H7 (cell line): ENCODE measurements around the gene MAGI1. TPM values are rescaled to one million over a fixed set of nuclear protein-coding genes. Genes with fewer than 3 reads are reported as not detected.

Experiments
- DNase-seq: peaks from one replicate; pipeline ENCODE4 v3.0.0; 2012
- H3K27me3 ChIP-seq: 2 replicates; pipeline ENCODE4 v1.6.0; 2011; ENCODE audit warnings: mild to moderate bottlenecking, low read length; ENCODE audit not compliant: control insufficient read depth, insufficient read depth
- H3K36me3 ChIP-seq: replicated peaks from 2 replicates; pipeline ENCODE4 v1.5.1; 2011; ENCODE audit warnings: low read length; ENCODE audit not compliant: control insufficient read depth, insufficient read depth
- H3K4me3 ChIP-seq: 2 replicates; pipeline ENCODE4 v1.5.1; 2011; ENCODE audit warnings: low read depth, mild to moderate bottlenecking, control low read depth, low read length, moderate library complexity; ENCODE audit not compliant: insufficient read depth
- total RNA-seq: library from RNA; depleted of rRNA; stranded (reverse); fragments of >200 nt; shearing (Covaris generic); gene quantifications from 2 replicates; pipeline ENCODE4 v1.2.3, GENCODE V29; 2014

Gene MAGI1
- total RNA-seq, 1 experiment from 2014 or later: 26.4 TPM

DNA sequence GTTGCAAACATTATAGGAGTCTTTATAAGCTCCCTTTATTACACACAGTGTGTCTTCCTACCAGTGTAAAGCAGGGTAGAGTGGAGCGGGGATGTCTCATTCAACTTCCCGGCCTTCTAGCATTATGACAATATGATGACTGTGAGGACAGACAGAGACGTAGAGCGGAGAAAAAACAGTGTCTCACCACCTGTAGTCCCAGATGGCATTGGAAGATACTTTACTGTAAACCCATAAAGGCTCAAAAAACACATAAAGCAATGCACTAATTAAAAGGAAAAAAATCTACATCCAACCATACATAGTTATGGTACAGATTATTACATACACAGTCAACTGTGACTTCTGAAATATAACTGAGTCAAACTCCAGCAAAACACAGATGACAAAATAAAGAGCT is 383.7 kb downstream of the MAGI1 start:
- Histone ChIP-seq H3K4me3 (no peak overlapping the region), H3K27me3 (no peaks in the 10 kb centered on the region), H3K36me3 (no peaks in the 10 kb centered on the region)
- no peak for DNase-seq

DNA sequence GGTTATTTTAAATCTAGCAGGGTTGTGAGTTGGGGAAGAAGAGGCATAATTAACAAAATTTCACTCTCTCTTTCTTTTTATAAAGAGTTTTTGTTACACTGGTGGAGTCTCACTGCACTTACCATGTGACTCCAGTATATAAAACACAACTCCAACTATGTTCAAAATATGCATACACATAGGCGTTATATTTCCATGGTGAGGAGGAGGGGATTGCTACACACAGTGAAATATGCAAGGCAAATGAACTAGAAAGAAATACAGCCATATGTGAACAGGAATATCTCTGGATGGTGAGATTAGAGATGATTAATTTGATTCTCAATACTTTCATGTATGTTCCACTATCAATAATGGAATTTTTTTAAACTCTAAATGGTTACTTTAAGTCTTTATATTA is 385.0 kb downstream of the MAGI1 start:
- no peaks in the 10 kb centered on the region for H3K36me3 ChIP-seq
- no peak overlapping the region for H3K4me3 ChIP-seq
- H3K27me3 ChIP-seq: no peaks in the 10 kb centered on the region
- no peak for DNase-seq

DNA sequence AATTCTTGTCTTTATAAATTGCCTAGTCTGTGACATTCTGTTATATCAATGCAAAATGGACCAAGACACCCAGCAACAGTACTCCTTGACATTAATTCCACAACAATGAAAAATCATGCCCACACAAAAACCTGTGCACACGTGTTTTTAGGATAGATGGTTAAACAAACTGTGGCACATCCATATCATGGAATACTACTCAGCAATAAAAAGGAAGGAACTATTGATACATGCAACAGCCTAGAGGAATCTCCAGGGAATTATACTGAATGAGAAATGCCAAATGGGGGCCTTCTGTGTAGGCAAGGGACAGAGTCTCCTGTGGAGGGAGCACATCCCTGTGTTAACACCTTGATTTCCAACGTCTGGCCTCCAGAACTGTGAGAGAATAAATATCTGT is 388.5 kb downstream of the MAGI1 start:
- Histone ChIP-seq H3K27me3 (no peaks in the 10 kb centered on the region), H3K4me3 (no peak overlapping the region), H3K36me3 (no peaks in the 10 kb centered on the region)
- no peak for DNase-seq

DNA sequence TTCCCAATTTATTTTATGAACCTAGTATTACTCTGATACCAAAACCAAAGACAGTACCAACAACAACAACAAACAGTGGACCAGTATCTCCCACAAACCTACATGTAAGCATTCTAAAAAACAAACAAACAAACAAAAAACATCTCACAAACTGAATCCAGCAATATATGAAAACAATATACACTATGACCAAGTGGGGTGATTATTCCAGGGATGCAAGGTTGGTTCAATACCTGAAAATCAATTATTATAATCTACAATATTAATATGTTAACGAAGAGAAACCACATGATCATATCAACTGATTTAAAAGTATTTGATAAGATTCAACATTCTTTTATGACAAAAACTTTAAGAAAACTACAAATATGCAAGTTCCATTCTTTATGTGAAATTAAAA is 391.3 kb downstream of the MAGI1 start:
- H3K4me3 ChIP-seq: no peak overlapping the region
- no peaks in the 10 kb centered on the region for H3K36me3 ChIP-seq
- no peak for DNase-seq
- no peaks in the 10 kb centered on the region for H3K27me3 ChIP-seq

DNA sequence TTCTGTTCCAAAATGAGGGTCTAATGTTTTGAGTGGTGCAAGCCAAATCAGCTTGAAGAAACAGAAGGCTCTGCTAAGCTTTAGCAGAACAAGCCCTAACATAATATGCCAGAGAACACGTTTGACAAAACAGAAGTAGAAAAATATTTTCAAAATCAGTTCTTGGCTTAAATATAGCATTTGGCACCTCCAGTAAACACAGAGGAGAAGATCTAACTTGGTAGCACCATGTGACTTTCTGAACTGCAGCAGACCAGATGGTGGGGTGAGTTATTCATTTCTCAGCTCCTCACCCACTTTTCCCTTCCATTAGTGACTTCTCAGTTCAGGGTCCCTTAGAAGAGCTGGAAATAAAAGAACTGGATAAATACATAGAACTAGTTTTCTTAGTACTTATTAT is 395.8 kb downstream of the MAGI1 start:
- Histone ChIP-seq H3K4me3 (no peak overlapping the region), H3K27me3 (no peaks in the 10 kb centered on the region), H3K36me3 (no peaks in the 10 kb centered on the region)
- no peak for DNase-seq

DNA sequence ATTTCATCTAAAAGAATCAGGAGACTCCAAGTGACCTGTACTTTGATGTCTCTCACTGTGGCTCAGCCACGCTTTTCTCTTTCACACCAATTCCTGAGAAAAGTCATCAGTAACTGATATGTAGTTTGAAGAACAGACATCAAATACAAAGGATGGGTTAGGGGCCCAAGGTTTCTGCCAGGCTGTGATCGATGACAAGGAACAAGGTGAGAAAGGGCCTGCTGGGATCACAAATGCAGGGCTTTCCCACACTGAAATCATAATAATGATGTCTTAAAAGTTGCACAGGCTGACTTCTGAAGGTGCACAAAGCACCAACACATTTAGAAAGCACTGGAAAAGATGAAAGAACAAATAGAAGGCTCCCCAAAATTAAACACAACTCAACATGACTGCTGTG is 396.9 kb downstream of the MAGI1 start:
- Histone ChIP-seq H3K36me3 (no peaks in the 10 kb centered on the region), H3K4me3 (no peak overlapping the region), H3K27me3 (no peaks in the 10 kb centered on the region)
- DNase-seq: no peak

DNA sequence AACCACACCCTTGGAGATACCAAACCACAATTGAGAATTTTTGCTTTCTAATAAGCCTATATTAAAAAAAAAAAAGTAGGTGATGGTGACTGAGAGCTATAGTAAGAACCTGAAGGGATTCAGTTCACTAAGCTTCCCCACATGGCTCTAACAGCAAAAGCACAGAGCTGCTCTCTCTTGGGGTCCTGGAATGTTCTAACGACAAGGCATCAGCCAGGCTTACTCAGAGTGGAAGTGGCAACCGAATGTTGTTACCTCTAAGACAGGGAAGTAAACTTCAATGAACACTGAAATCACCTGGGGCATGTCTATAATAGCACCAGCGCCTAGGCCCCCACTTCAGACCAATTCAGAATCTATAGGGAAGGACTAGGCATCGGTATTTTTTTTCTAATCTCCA is 397.7 kb downstream of the MAGI1 start:
- H3K27me3 ChIP-seq: no peaks in the 10 kb centered on the region
- no peaks in the 10 kb centered on the region for H3K36me3 ChIP-seq
- no peak overlapping the region for H3K4me3 ChIP-seq
- no peak for DNase-seq

DNA sequence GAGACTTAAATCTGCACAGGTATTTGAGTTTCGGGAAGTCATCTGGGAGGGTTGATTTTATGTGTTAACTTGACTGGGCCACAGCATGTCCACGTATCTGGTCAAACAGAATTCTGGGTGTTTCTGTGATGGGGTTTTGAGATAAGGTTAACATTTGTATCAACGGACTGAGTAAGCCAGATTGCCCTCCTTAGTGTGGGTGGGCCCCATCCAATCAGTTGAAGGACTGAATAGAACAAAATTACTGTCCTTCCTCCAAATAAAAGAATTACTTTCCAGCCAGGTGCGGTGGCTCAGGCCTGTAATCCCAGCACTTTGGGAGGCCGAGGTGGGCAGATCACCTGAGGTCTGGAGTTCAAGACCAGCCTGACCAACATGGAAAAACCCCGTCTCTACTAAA is 399.3 kb downstream of the MAGI1 start:
- Histone ChIP-seq H3K27me3 (no peaks in the 10 kb centered on the region), H3K4me3 (no peak overlapping the region), H3K36me3 (no peaks in the 10 kb centered on the region)
- DNase-seq: no peak

DNA sequence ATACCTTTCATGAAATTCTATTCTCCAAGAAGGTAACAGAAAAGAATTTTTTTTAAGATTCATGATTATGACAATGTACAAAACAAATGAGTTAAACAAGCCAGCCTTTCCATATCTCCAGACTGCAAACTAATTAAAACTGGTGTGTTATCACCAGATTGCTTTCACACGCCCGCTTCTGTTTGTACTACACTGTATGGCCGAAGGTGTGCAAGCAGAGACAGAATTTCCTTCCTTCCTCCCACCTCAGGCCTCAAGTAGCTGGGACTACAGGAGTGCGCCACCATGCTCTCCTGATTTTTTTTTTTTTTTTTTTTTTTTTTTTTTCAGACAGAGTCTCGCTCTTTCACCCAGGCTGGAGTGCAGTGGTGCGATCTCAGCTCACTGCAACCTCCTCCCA is 400.4 kb downstream of the MAGI1 start:
- Histone ChIP-seq H3K36me3 (no peaks in the 10 kb centered on the region), H3K27me3 (no peaks in the 10 kb centered on the region), H3K4me3 (no peak overlapping the region)
- DNase-seq: no peak

DNA sequence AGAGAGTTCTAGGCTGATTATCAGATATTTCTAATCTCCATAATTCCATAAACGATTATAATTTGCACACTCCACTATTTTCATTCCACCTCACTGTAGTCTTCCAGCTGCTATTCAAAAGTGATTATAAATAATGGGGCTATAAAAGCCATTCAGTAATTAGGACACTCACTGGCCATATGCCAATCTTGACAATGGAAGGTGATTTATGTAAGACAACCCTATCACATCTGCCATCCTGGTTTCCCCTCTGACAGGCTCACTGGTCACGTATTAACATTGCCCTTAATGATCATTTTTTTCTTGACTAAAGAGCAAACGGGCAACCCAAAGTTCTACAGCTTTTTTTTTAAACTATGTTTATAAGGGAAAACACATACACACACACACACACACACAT is 402.4 kb downstream of the MAGI1 start:
- DNase-seq: no peak
- Histone ChIP-seq H3K36me3 (no peaks in the 10 kb centered on the region), H3K27me3 (no peaks in the 10 kb centered on the region), H3K4me3 (no peak overlapping the region)

DNA sequence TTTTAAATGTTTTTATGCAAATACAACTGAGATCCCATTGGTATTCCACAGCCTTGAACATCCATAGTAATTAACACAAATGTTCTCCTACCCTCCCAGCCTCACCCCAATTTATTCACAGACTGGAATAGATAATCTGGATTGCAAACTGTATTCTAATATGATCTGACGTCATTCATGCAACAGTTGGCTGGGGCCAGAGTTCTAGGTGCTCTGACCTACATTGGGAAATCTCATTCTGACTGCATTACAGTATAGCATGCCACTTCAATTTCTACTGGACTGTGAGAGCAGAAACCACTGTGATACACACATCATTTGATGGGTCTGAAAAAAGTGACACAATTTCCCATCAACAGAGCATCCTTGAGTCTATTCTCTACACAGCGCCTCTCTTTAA is 403.1 kb downstream of the MAGI1 start:
- Histone ChIP-seq H3K4me3 (no peak overlapping the region), H3K36me3 (no peaks in the 10 kb centered on the region), H3K27me3 (no peaks in the 10 kb centered on the region)
- no peak for DNase-seq

DNA sequence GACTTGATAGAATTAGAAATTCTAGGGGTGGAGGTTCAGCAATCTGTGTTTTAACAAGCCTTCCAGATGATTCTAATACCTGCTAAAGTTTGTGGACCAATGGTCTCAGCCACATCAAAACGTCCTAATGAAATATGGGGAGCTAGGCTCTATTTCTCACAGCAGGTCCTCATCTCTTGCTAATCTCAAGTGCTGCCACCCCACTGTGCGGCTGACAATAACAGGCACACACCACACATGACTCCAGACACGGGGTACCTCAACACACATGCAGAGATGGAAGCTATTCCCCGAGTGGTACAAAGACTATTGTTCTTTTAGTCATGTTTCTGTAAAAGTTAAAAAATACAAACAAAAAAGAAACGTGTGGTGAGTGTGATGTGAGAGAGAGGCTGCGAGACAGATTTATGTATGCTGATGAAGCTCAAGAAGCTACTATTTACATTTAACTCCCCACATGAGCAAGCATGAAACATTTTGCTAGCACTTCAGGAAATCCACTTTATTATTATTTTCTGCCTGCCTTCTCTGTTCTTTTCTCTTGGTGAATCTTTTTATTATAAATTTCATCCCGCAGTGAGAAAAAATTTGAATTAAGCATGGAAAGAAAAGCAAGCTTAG is 405.6 kb downstream of the MAGI1 start:
- Histone ChIP-seq H3K27me3 (no peaks in the 10 kb centered on the region), H3K36me3 (no peaks in the 10 kb centered on the region), H3K4me3 (no peak overlapping the region)
- no peak for DNase-seq

DNA sequence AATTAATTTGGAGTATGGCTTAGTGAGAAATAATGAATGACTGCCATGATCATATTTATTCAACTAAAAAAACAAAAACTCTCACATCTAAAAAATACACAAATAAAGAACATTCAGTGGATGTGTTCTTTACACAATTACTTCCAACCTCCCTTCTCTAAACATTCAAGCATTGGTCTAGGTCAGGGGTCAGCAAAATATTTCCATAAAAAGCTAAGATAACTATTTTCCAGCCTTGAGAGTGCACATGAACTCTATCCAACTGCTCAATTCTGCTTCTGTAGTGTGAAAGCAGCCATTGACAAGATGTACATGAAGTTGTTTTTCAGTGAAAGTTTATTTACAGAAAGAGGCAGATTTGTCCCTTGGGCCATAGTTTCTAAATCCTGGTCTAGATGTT is 406.3 kb downstream of the MAGI1 start:
- no peak overlapping the region for H3K4me3 ChIP-seq
- DNase-seq: no peak
- H3K36me3 ChIP-seq: no peaks in the 10 kb centered on the region
- H3K27me3 ChIP-seq: no peaks in the 10 kb centered on the region

DNA sequence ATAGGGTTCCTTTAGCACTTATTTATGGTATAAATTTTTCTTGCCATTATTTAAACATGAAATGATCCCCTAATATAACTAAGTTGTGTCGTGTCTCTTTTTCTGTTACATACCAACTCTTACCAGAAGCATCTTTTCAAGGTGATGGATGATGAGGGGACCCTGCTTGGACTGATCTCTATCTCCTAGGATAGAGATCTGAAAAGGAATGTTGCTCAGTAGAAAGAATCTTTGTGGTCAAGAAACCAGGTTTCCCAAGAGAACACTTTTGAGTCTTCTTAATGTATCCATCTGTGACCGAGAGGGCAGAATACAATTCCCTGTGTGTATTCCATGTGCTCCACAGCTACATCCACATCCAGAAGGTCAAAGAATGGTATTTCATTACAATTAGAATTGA is 409.7 kb downstream of the MAGI1 start:
- H3K4me3 ChIP-seq: no peak overlapping the region
- H3K27me3 ChIP-seq: no peaks in the 10 kb centered on the region
- no peak for DNase-seq
- H3K36me3 ChIP-seq: no peaks in the 10 kb centered on the region

DNA sequence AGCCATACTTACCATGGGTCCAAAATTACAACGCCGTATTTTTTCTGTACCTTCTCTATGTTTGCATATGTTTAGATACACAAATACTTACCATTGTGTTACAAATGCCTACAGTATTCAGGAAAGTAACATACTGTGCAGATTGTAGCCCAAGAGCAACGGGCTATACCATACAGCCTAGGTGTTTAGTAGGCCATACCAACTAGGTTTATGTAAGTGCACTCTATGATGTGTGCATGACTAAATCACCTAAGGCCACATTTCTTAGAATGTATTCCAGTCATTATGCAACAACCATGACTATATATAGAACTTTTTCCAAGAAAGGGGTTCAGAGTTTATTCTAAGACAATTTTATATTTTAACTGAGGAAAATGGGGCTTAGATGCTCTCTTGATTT is 411.7 kb downstream of the MAGI1 start:
- no peak for DNase-seq
- no peaks in the 10 kb centered on the region for H3K27me3 ChIP-seq
- no peak overlapping the region for H3K4me3 ChIP-seq
- H3K36me3 ChIP-seq: no peaks in the 10 kb centered on the region

DNA sequence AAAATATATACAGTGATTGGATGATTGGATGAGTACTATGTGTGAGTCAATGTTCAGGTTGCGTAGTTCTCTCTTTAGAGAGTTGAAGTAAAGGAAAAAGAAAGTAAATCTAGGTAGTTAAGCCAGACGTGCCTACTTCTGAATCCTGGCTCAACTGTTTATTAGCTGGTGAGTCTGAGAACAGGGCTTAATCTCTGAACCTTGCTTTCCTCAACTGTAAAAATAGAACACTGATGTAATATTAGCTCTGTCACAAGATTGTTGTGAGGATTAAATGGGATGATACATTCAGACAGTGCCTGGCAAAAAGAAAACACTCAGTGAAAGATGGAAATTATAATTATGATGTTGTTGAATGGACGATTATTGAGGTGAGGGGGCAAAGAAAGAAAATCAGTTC is 413.4 kb downstream of the MAGI1 start:
- H3K36me3 ChIP-seq: no peaks in the 10 kb centered on the region
- no peaks in the 10 kb centered on the region for H3K27me3 ChIP-seq
- no peak overlapping the region for H3K4me3 ChIP-seq
- no peak for DNase-seq
